ENCODE data around the gene PEX14. TPM values are rescaled to one million over a fixed set of nuclear protein-coding genes. Genes with fewer than 3 reads are reported as not detected.

PEX14 gene
- total and polyA plus RNA-seq, 9 of the 15 experiments (the other 6 are each of a cell fraction or from before 2014, with no cell fraction given) = 2.6 to 45.7 (median 22.7) TPM

- TF ChIP-seq ZBTB17 (CRISPR knock-in tag; IDR thresholded peaks at IDR 0.05) (peak; percentile 100), SUPT5H (IDR thresholded peaks at IDR 0.05) (peak; percentile 79), POLR2G (IDR thresholded peaks at IDR 0.05; ENCODE audit: low read depth, low read length) (peak; percentile 94), KLF13 (tag; IDR thresholded peaks at IDR 0.05; ENCODE audit: borderline replicate concordance, low read depth) (peak; percentile 57; the same call in 1 of the 2 replicates), BACH1 (tag; IDR thresholded peaks at IDR 0.05) (no peak), AFF1 (IDR thresholded peaks at IDR 0.05; ENCODE audit: low read depth in 1 of 2, partially characterized antibody in 2 of 2) (peak in 1 of 2 experiments; percentile 87), ZC3H4 (CRISPR knock-in tag; IDR thresholded peaks at IDR 0.05; ENCODE audit: borderline replicate concordance) (no peak), ZBTB9 (CRISPR knock-in tag; IDR thresholded peaks at IDR 0.05) (peak; percentile 86), ARNT (IDR thresholded peaks at IDR 0.05) (peak in 1 of 2 experiments; percentile 80; a peak in 1 of 4 replicates), SPI1 (IDR thresholded peaks at IDR 0.05; ENCODE audit: borderline replicate concordance, low read depth, low read length) (no peak), ZNF316 (IDR thresholded peaks at IDR 0.05) (peak; percentile 20; the same call in 1 of the 2 replicates), ZNF184 (CRISPR knock-in tag; IDR thresholded peaks at IDR 0.05) (no peak), MAFF (IDR thresholded peaks at IDR 0.05; ENCODE audit: low read length) (no peak), IRF1 (CRISPR knock-in tag; IDR thresholded peaks at IDR 0.05; ENCODE audit: borderline replicate concordance) (no peak), PHF8 (IDR thresholded peaks at IDR 0.05; ENCODE audit: borderline replicate concordance, low read length) (peak; percentile 73; the same call in 1 of the 2 replicates), NCOR1 (IDR thresholded peaks at IDR 0.05) (peak; percentile 34; the same call in 1 of the 2 replicates), ZNF778 (CRISPR knock-in tag; IDR thresholded peaks at IDR 0.05) (no peak), DPF2 (IDR thresholded peaks at IDR 0.05) (peak; percentile 75), CHAMP1 (IDR thresholded peaks at IDR 0.05) (no peak), BHLHE40 (IDR thresholded peaks at IDR 0.05; ENCODE audit: low read length) (peak; percentile 71)
Measured at GRCh38 chr1:10474613-10475507, at the start of gene PEX14 (continued).
